ENCODE measurements around the gene DYNC1H1.

DYNC1H1 gene

GRCh38 chr14:101997429-101998336 lies 33.3 kb downstream of the DYNC1H1 start:
- TF ChIP-seq CTCF (IDR thresholded peaks at IDR 0.05): no peak
- H3K79me2 ChIP-seq: peaks cover 13% of the 10 kb centered on the region
- H3K4me3 ChIP-seq (ENCODE audit: low read depth, low read length): no peak overlapping the region
- H3K4me1 ChIP-seq: no peaks in the 10 kb centered on the region
- H3K36me3 ChIP-seq (ENCODE audit: control insufficient read depth, insufficient read depth, low read length): no peaks in the 10 kb centered on the region
- no peaks in the 10 kb centered on the region for H3K27me3 ChIP-seq (ENCODE audit: control insufficient read depth, insufficient read depth, low read length)
- no peak overlapping the region for H3K9ac ChIP-seq
- no peak overlapping the region for H3K27ac ChIP-seq
- no peaks in the 10 kb centered on the region for H3K9me3 ChIP-seq (ENCODE audit: control insufficient read depth, low read length)
- no peak overlapping the region for H2AFZ ChIP-seq
- no peak overlapping the region for H3K4me2 ChIP-seq (ENCODE audit: low read length)

DNA sequence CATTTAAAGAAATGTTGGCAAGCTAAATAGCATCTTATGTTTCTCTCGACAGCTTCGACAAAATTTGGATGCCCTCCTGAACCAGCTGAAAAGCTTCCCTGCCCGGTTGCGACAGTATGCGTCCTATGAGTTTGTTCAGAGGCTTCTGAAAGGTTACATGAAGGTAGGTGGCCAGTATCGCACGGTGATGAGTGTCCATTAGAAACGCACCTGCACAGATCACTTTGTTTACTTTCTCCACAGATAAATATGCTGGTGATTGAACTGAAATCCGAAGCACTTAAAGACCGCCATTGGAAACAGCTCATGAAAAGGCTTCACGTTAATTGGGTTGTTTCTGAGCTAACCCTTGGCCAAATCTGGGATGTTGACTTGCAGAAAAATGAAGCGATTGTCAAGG lies 36.5 kb downstream of the DYNC1H1 start:
- H3K9me3 ChIP-seq (ENCODE audit: control insufficient read depth, low read length): no peaks in the 10 kb centered on the region
- H2AFZ ChIP-seq: no peak overlapping the region
- TF ChIP-seq CTCF (IDR thresholded peaks at IDR 0.05): no peak
- H3K27me3 ChIP-seq (ENCODE audit: control insufficient read depth, insufficient read depth, low read length): no peaks in the 10 kb centered on the region
- no peak overlapping the region for H3K9ac ChIP-seq
- H3K4me2 ChIP-seq (ENCODE audit: low read length): no peak overlapping the region
- H3K79me2 ChIP-seq: peaks cover 15% of the 10 kb centered on the region
- H3K27ac ChIP-seq: no peak overlapping the region
- H3K4me3 ChIP-seq (ENCODE audit: low read depth, low read length): no peak overlapping the region
- no peaks in the 10 kb centered on the region for H3K4me1 ChIP-seq
- H3K36me3 ChIP-seq (ENCODE audit: control insufficient read depth, insufficient read depth, low read length): no peaks in the 10 kb centered on the region

- H3K36me3 ChIP-seq (ENCODE audit: control insufficient read depth, insufficient read depth, low read length): no peaks in the 10 kb centered on the region
- H3K27ac ChIP-seq: no peak overlapping the region
- H3K27me3 ChIP-seq (ENCODE audit: control insufficient read depth, insufficient read depth, low read length): no peaks in the 10 kb centered on the region
- no peak overlapping the region for H2AFZ ChIP-seq
- no peak for TF ChIP-seq CTCF (IDR thresholded peaks at IDR 0.05)
- H3K4me2 ChIP-seq (ENCODE audit: low read length): no peak overlapping the region
- H3K4me3 ChIP-seq (ENCODE audit: low read depth, low read length): no peak overlapping the region
- H3K9me3 ChIP-seq (ENCODE audit: control insufficient read depth, low read length): no peaks in the 10 kb centered on the region
- no peak overlapping the region for H3K9ac ChIP-seq
- peaks cover 10% of the 10 kb centered on the region for H3K79me2 ChIP-seq
- no peaks in the 10 kb centered on the region for H3K4me1 ChIP-seq
Measured at GRCh38 chr14:102005336-102005735, 41.0 kb downstream of the DYNC1H1 start.

DNA sequence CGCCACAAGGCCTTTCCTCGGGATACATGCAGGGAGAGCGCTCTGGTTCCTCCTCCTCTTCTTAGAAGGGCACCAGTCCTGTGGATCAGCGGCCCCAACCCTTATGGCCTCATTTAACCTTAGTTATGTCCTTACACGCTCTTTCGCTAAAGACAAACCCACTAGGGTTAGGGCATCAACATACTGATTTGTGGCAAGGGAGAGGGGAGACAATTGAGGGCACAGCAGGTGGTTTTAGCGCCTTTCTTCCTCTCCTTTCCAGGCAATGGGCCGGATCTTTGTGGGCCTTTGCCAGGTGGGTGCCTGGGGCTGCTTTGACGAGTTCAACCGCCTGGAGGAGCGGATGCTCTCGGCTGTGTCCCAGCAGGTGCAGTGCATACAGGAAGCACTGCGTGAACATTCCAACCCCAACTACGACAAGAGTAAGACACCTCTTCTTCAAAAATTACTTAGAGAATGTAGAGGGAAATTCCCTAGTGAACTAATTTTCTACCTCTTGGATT lies 43.6 kb downstream of the DYNC1H1 start:
- Histone ChIP-seq H3K4me3 (ENCODE audit: low read depth, low read length) (no peak overlapping the region), H3K4me2 (ENCODE audit: low read length) (no peak overlapping the region), H3K79me2 (peaks cover 9% of the 10 kb centered on the region), H3K9me3 (ENCODE audit: control insufficient read depth, low read length) (no peaks in the 10 kb centered on the region), H3K9ac (no peak overlapping the region), H3K36me3 (ENCODE audit: control insufficient read depth, insufficient read depth, low read length) (no peaks in the 10 kb centered on the region), H2AFZ (no peak overlapping the region), H3K27me3 (ENCODE audit: control insufficient read depth, insufficient read depth, low read length) (no peaks in the 10 kb centered on the region), H3K27ac (no peak overlapping the region), H3K4me1 (no peaks in the 10 kb centered on the region)
- TF ChIP-seq CTCF (IDR thresholded peaks at IDR 0.05): no peak
